A549 (cell line): ENCODE measurements around the gene ARFIP1. TPM values are rescaled to one million over a fixed set of nuclear protein-coding genes. Genes with fewer than 3 reads are reported as not detected.
"Not testable (repeated sequence)": the region's sequence is repeated elsewhere in the genome, so short reads cannot be mapped to it uniquely, and the experiment has no call there.

ENCODE experiments used
- ATAC-seq, 2 experiments: fragments of 200-7000 bp in 1 of 2; fragments of >200 bp in 1 of 2; cut with Nextera tagmentation in 1 of 2; cut with Tn5 transposase in 1 of 2; 3 replicates each; pipeline versions ENCODE4 v1.8.0 to v1.9.1; 2018 to 2020; ENCODE audit warnings: mild to moderate bottlenecking in 1 of 2, moderate library complexity in 1 of 2
- CTCF ChIA-PET: fragments of 300-600 bp; sonication (Branson Sonifier 250); formaldehyde crosslinking; extraction: SDS; loops from one replicate; lab custom pipeline; 2021; ENCODE audit warnings: antibody characterized with exemption, inconsistent platforms; lab: Yijun Ruan, JAX
- POLR2A ChIA-PET: fragments of 350-600 bp; formaldehyde crosslinking; extraction: SDS; loops from one replicate; lab custom pipeline; 2021; ENCODE audit warnings: antibody characterized with exemption, inconsistent platforms; lab: Yijun Ruan, JAX
- DNase-seq, 2 experiments: peaks; one replicate each; pipeline versions ENCODE4 v3.0.0 to v3.0.0-alpha.2; 2011 to 2016; ENCODE audit warnings: low read depth in 1 of 2, low spot score in 1 of 2
- FAIRE-seq: peaks from 2 replicates; lab custom pipeline; 2011; peaks lifted over from hg19 to GRCh38; lab: Jason Lieb, UNC
- H3K27ac ChIP-seq, 2 experiments: fragments of >200 bp; sonication (Bioruptor Twin); formaldehyde crosslinking; 3 replicates each; pipeline ENCODE4 v1.5.1; 2016 to 2017
- H3K4me1 ChIP-seq: fragments of >200 bp; sonication (Bioruptor Twin); formaldehyde crosslinking; 3 replicates; pipeline ENCODE4 v1.6.1; 2016
- H3K4me2 ChIP-seq: fragments of >200 bp; sonication (Bioruptor Twin); formaldehyde crosslinking; 3 replicates; pipeline ENCODE4 v1.6.1; 2016
- H3K4me3 ChIP-seq: fragments of >200 bp; sonication (Bioruptor Twin); formaldehyde crosslinking; 3 replicates; pipeline ENCODE4 v1.5.1; 2016
- H3K9me3 ChIP-seq: fragments of >200 bp; sonication (Bioruptor Twin); formaldehyde crosslinking; 3 replicates; pipeline ENCODE4 v1.6.1; 2016
- CBX8 ChIP-seq: fragments of 200-600 bp; sonication (generic); IDR thresholded peaks from 2 replicates; pipeline ENCODE4 v1.6.1; 2016
- FOXS1 ChIP-seq: fragments of 250-450 bp; sonication (Bioruptor Pico); IDR thresholded peaks from 2 replicates; pipeline ENCODE4 v1.5.0; 2020; ENCODE audit warnings: mild to moderate bottlenecking, moderate library complexity
- GATA3 ChIP-seq: IDR thresholded peaks from 2 replicates; pipeline ENCODE4 v1.6.1; 2012; ENCODE audit warnings: borderline replicate concordance
- HEYL ChIP-seq: fragments of 250-450 bp; sonication (Bioruptor Pico); IDR thresholded peaks from 2 replicates; pipeline ENCODE4 v1.8.0; 2021; ENCODE audit warnings: mild to moderate bottlenecking, moderate library complexity
- HMGXB4 ChIP-seq: fragments of 250-450 bp; sonication (Bioruptor Pico); IDR thresholded peaks from 2 replicates; pipeline ENCODE4 v1.5.0; 2021; ENCODE audit warnings: mild to moderate bottlenecking, moderate library complexity, borderline replicate concordance
- HOXB5 ChIP-seq: fragments of 250-450 bp; sonication (Bioruptor Pico); IDR thresholded peaks from 2 replicates; pipeline ENCODE4 v1.5.0; 2020; ENCODE audit warnings: mild to moderate bottlenecking, moderate library complexity
- JUNB ChIP-seq: fragments of >200 bp; sonication (Bioruptor Twin); formaldehyde crosslinking; IDR thresholded peaks from 2 replicates; pipeline ENCODE4 v1.6.1; 2016
- KDM1A ChIP-seq: fragments of 200-600 bp; sonication (generic); IDR thresholded peaks from 2 replicates; pipeline ENCODE4 v1.6.1; 2016; ENCODE audit warnings: low read depth, mild to moderate bottlenecking
- MAFK ChIP-seq: fragments of 450-650 bp; IDR thresholded peaks from 2 replicates; pipeline ENCODE4 v1.6.1; 2014; ENCODE audit not compliant: partially characterized antibody
- MAZ ChIP-seq: fragments of 150-350 bp; IDR thresholded peaks from 2 replicates; pipeline ENCODE4 v1.6.1; 2014; ENCODE audit warnings: antibody characterized with exemption, low read depth, low read length, borderline replicate concordance
- NPAS2 ChIP-seq: fragments of 250-450 bp; sonication (Bioruptor Pico); IDR thresholded peaks from 2 replicates; pipeline ENCODE4 v1.8.0; 2022; ENCODE audit warnings: mild to moderate bottlenecking, moderate library complexity, borderline replicate concordance
- NR3C1 ChIP-seq: fragments of >200 bp; sonication (Bioruptor Twin); formaldehyde crosslinking; IDR thresholded peaks from 3 replicates; pipeline ENCODE4 v1.6.1; 2017
- PHF8 ChIP-seq: fragments of 200-600 bp; sonication (generic); IDR thresholded peaks from 2 replicates; pipeline ENCODE4 v1.6.1; 2016; ENCODE audit warnings: low read depth, mild to moderate bottlenecking, antibody characterized with exemption, moderate library complexity, borderline replicate concordance
- REST ChIP-seq: fragments of 200-600 bp; sonication (generic); IDR thresholded peaks from 2 replicates; pipeline ENCODE4 v1.6.1; 2016; ENCODE audit warnings: antibody characterized with exemption, mild to moderate bottlenecking, moderate library complexity
- RNF2 ChIP-seq: fragments of 200-600 bp; sonication (generic); IDR thresholded peaks from 2 replicates; pipeline ENCODE4 v1.6.1; 2016; ENCODE audit warnings: low read depth, mild to moderate bottlenecking, antibody characterized with exemption, moderate library complexity, borderline replicate concordance
- SREBF2 ChIP-seq: fragments of 450-650 bp; IDR thresholded peaks from 2 replicates; pipeline ENCODE4 v1.6.1; 2014; ENCODE audit warnings: mild to moderate bottlenecking, moderate library complexity
- ZC3H11A ChIP-seq: fragments of 450-650 bp; IDR thresholded peaks from 2 replicates; pipeline ENCODE4 v1.6.1; 2014; ENCODE audit warnings: antibody characterized with exemption, mild to moderate bottlenecking
- WGBS: methylation state at CpG from one replicate; pipeline ENCODE4 v1.1.6; 2017; ENCODE audit errors: missing lambda C conversion rate; 5-methylcytosine and 5-hydroxymethylcytosine counted together
- polyA plus RNA-seq, 4 experiments: library from polyadenylated mRNA; depleted of rRNA in 3 of 4; stranded (reverse); fragments of >200 nt; fragmentation: RNase III in 1 of 4; extraction: RNeasy Plus Mini Kit Qiagen cat#74134 plus additional on column Dnase treatment in 1 of 4; gene quantifications; 2 replicates in 3 of 4; 3 replicates in 1 of 4; pipeline ENCODE4 v1.2.3, GENCODE V29; 2011 to 2017
- TF ChIP-seq, protein P1 (sequence below): fragments of >200 bp; sonication (Bioruptor Twin); formaldehyde crosslinking; IDR thresholded peaks from 2 replicates; pipeline ENCODE4 v1.6.1; 2016
- TF ChIP-seq, protein P2 (sequence below): fragments of >200 bp; sonication (Bioruptor Twin); formaldehyde crosslinking; IDR thresholded peaks from 3 replicates; pipeline ENCODE4 v1.5.1; 2016
- TF ChIP-seq, protein P3 (sequence below): fragments of 250-450 bp; sonication (Bioruptor Pico); IDR thresholded peaks from 2 replicates; pipeline ENCODE4 v1.5.0; 2020; ENCODE audit warnings: low read depth, mild to moderate bottlenecking, moderate library complexity
- TF ChIP-seq, protein P4 (sequence below): IDR thresholded peaks from 2 replicates; pipeline ENCODE4 v1.6.1; 2012

ARFIP1 gene
- polyA plus RNA-seq, 2 of the 4 experiments (the other 2 are of a cell fraction) = 17.1 to 39.2 TPM

DNA sequence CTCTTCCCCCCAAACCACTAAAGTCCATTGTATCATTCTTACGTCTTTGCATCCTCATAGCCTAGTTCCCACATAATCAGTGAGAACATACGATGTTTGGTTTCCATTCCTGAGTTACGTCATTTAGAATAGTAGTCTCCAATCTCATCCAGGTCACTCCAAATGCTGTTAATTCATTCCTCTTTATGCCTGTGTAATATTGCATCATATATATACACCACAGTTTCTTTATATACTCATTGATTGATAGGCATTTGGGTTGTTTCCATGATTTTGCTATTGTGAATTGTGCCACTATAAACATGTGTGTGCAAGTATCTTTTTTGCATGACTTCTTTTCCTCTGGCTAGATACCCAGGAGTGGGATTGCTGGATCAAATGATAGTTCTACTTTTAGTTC lies 57.2 kb downstream of the ARFIP1 start:
- no peak overlapping the region for H3K4me2 ChIP-seq
- ChIA-PET POLR2A (no interaction called here), CTCF (no interaction called here)
- 80% methylated on average over 3 of the region's 3 CpGs for WGBS
- FAIRE-seq (no peak), DNase-seq (no peak), ATAC-seq (no peak)
- H3K27ac ChIP-seq = no peak overlapping the region
- no peaks in the 10 kb centered on the region for H3K4me1 ChIP-seq
- no peak for TF ChIP-seq MAFK
- TF ChIP-seq MAZ = no peak
- no peak for TF ChIP-seq FOXS1
- no peak for TF ChIP-seq PHF8
- TF ChIP-seq, protein P1, sequence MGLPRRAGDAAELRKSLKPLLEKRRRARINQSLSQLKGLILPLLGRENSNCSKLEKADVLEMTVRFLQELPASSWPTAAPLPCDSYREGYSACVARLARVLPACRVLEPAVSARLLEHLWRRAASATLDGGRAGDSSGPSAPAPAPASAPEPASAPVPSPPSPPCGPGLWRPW = no peak
- TF ChIP-seq RNF2 = no peak
- TF ChIP-seq, protein P2, sequence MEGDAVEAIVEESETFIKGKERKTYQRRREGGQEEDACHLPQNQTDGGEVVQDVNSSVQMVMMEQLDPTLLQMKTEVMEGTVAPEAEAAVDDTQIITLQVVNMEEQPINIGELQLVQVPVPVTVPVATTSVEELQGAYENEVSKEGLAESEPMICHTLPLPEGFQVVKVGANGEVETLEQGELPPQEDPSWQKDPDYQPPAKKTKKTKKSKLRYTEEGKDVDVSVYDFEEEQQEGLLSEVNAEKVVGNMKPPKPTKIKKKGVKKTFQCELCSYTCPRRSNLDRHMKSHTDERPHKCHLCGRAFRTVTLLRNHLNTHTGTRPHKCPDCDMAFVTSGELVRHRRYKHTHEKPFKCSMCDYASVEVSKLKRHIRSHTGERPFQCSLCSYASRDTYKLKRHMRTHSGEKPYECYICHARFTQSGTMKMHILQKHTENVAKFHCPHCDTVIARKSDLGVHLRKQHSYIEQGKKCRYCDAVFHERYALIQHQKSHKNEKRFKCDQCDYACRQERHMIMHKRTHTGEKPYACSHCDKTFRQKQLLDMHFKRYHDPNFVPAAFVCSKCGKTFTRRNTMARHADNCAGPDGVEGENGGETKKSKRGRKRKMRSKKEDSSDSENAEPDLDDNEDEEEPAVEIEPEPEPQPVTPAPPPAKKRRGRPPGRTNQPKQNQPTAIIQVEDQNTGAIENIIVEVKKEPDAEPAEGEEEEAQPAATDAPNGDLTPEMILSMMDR = no peak
- TF ChIP-seq ZC3H11A = no peak
- no peak for TF ChIP-seq JUNB
- TF ChIP-seq, protein P3, sequence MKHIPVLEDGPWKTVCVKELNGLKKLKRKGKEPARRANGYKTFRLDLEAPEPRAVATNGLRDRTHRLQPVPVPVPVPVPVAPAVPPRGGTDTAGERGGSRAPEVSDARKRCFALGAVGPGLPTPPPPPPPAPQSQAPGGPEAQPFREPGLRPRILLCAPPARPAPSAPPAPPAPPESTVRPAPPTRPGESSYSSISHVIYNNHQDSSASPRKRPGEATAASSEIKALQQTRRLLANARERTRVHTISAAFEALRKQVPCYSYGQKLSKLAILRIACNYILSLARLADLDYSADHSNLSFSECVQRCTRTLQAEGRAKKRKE (CRISPR knock-in tag) = no peak
- TF ChIP-seq HOXB5 (CRISPR knock-in tag) = no peak
- TF ChIP-seq HEYL (CRISPR knock-in tag) = no peak
- TF ChIP-seq CBX8 = no peak
- no peak for TF ChIP-seq REST
- no peak for TF ChIP-seq SREBF2
- TF ChIP-seq GATA3 = no peak
- H3K9me3 ChIP-seq = peaks cover 5% of the 10 kb centered on the region; the same call in 1 of the 3 replicates
- H3K4me3 ChIP-seq = no peak overlapping the region

- DNase-seq, H3K27ac ChIP-seq, H3K9me3 ChIP-seq, H3K4me3 ChIP-seq, CTCF ChIA-PET, H3K4me2 ChIP-seq, POLR2A ChIA-PET, ATAC-seq, FAIRE-seq, H3K4me1 ChIP-seq: not testable (repeated sequence)
- WGBS = 86% methylated on average over 1 of the region's 1 CpG
Measured at GRCh38 chr4:152839729-152840128, 60.0 kb downstream of the ARFIP1 start.

DNA sequence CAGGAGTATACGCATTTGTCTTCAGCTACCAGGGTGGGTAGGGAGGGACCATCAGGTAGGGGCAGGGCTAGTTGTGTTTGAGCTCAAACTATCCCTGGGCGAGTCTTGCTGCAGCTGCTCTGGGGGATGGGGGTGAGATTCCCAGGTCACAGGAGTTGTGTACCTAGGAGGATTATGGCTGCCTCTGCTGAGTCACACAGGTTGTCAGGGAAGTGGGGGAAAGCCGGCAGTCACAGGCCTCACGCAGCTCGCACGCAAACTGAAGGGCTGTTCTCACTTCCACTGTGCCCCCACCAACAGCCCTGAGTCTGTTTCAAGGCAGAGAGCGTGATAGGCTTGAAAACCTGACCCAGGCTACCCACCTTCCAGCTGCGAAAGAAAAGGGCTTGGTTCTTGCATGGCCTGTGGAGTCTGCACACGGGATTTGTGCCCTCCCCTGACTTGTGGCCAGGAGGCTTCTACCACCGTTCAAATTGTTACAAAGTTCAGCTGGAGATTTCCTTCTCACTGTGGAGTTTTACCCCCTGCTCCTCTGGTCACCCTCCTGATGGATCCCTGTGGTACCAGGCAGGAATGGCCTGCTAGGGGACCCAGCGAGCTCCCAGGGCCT lies 63.8 kb downstream of the ARFIP1 start:
- 77% methylated on average over 6 of the region's 11 CpGs for WGBS
- H3K27ac ChIP-seq = peak overlapping the region in 1 of 2 experiments; percentile 47; a peak in 2 of 6 replicates
- no peak for TF ChIP-seq HOXB5 (CRISPR knock-in tag)
- no peak for TF ChIP-seq KDM1A
- TF ChIP-seq HMGXB4 = no peak
- TF ChIP-seq, protein P4, sequence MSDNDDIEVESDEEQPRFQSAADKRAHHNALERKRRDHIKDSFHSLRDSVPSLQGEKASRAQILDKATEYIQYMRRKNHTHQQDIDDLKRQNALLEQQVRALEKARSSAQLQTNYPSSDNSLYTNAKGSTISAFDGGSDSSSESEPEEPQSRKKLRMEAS = no peak
- TF ChIP-seq CBX8 = no peak
- TF ChIP-seq NR3C1 = no peak
- no peak for TF ChIP-seq NPAS2 (CRISPR knock-in tag)
- FAIRE-seq (no peak), DNase-seq (no peak), ATAC-seq (no peak)
- ChIA-PET CTCF (interaction anchor here (0.7 to 3.2 kb wide), 4 partner anchors 193 to 284 kb away, joined by 3 to 14 read pairs (median 8); no protein-coding TSS in a partner anchor), POLR2A (no interaction called here)
- peaks cover 5% of the 10 kb centered on the region; the same call in 1 of the 3 replicates for H3K9me3 ChIP-seq
- peaks cover 7% of the 10 kb centered on the region for H3K4me1 ChIP-seq
- H3K4me2 ChIP-seq = 0 out of 3 replicates have a peak overlapping the region, but pooled peaks have one; percentile 12
- no peak overlapping the region for H3K4me3 ChIP-seq
